D721Med (cell line): ENCODE measurements around the gene PPM1H.

ENCODE experiments used
- DNase-seq: peaks from one replicate; pipeline ENCODE4 v3.0.0; 2011; ENCODE audit warnings: low spot score; ENCODE audit not compliant: insufficient read length
- FAIRE-seq: peaks from 2 replicates; lab custom pipeline; 2011; peaks lifted over from hg19 to GRCh38; lab: Jason Lieb, UNC
- CTCF ChIP-seq: IDR thresholded peaks from 2 replicates; pipeline ENCODE4 v1.5.1; 2012; ENCODE audit warnings: mild to moderate bottlenecking, control low read depth; ENCODE audit not compliant: insufficient read depth; ENCODE audit errors: missing control alignments

PPM1H gene

GRCh38 chr12:62769076-62769619, 165.8 kb downstream of the PPM1H start:
- DNase-seq = no peak
- FAIRE-seq = no peak
- no peak for TF ChIP-seq CTCF

- no peak for FAIRE-seq
- no peak for DNase-seq
- TF ChIP-seq CTCF = no peak
Observed at GRCh38 chr12:62767946-62768345, 167.0 kb downstream of the PPM1H start.

- FAIRE-seq = no peak
- DNase-seq = no peak
- no peak for TF ChIP-seq CTCF
Observed at GRCh38 chr12:62767496-62767895, 167.5 kb downstream of the PPM1H start.

GRCh38 chr12:62766496-62766895, 168.5 kb downstream of the PPM1H start:
- no peak for TF ChIP-seq CTCF
- FAIRE-seq (no peak), DNase-seq (no peak)

GRCh38 chr12:62763861-62764645, 170.9 kb downstream of the PPM1H start:
- no peak for TF ChIP-seq CTCF
- FAIRE-seq = no peak
- no peak for DNase-seq

GRCh38 chr12:62763312-62763711, 171.6 kb downstream of the PPM1H start:
- FAIRE-seq = no peak
- no peak for TF ChIP-seq CTCF
- DNase-seq = no peak

GRCh38 chr12:62762645-62763044, 172.3 kb downstream of the PPM1H start:
- no peak for FAIRE-seq
- TF ChIP-seq CTCF = no peak

More at GRCh38 chr12:62762645-62763044, 172.3 kb downstream of the PPM1H start:
- DNase-seq = no peak
